C4-2B (cell line): Measurements from ENCODE around the gene IFIH1.

Experiments used
- H3K27ac ChIP-seq: fragments of 450-650 bp; 2 replicates; pipeline ENCODE4 v1.5.1; 2017
- CTCF ChIP-seq: fragments of 450-650 bp; conservative IDR thresholded peaks from 2 replicates; pipeline ENCODE4 v1.5.1; 2017; ENCODE audit warnings: mild to moderate bottlenecking
- ZFX ChIP-seq: fragments of 450-650 bp; IDR thresholded peaks from 2 replicates; pipeline ENCODE4 v1.6.1; 2017

The IFIH1 gene

DNA sequence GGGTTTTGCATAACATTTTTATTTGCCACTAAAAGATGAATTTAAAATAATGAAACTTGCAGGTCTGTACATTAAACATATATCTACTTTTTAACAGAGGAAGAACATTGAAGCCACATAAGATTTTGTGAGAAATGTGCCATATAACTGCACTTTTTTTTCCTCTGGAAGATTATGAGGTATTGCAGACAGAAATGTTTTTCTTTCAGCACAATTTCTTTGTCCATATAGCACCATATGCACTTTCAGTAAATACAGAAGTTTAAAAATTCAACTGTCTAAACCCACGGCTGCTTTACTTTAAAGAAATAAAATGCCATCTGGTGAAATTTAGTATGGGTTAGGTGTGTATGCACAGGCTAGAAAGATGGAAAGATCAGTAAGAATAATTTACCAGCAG, 74.8 kb downstream of the IFIH1 start:
- TF ChIP-seq CTCF (no peak), ZFX (no peak)
- H3K27ac ChIP-seq = no peak overlapping the region

DNA sequence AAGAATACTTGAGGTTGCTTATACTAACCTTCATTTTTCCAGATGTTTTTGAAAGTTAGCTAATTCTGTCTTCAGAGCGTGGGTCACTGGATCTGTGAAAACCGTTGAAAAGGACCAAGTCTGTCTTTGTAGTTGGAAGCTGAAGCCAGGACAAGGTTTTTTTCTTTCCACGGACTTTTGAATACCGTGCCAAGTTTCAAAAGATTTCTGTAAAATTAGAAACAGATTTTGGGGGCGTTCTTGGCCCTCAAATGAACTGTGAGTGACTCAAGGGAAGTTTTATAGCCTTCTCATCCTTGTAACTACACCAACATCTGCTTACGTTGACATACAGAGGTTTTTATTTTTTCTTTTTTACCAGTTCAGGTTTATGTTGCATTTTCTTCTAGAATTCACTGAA, 75.2 kb downstream of the IFIH1 start, which contains the start of gene FAP:
Gene FAP (minus strand): TSS at position 152 of the 400 bp plus-strand sequence. CDS start 118 bp downstream, at position 34.
- H3K27ac ChIP-seq = no peak within 1 kb of the TSS
- TF ChIP-seq CTCF (no peak), ZFX (no peak)

- no peak for TF ChIP-seq ZFX
- TF ChIP-seq CTCF = no peak
- H3K27ac ChIP-seq = no peak overlapping the region
Observed at GRCh38 chr2:162242586-162243280, 75.8 kb downstream of the IFIH1 start.

DNA sequence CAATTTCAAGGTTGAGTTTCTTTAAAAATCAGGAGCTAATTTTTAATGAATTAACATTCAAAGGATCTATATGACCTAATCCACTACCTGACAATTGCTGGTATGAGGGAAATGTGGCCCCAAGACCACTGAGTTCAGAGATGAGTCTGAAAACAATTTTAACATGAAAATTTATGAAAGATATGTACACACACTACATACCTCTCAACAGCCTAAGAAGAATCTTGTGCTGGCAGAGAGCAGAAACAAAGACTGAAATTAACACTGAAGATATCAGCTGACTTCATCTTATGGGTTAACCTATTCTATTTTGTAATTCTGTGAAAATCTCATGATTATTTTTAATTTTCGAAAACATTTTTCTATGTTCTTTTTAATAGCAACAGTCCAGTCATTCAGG, 76.9 kb downstream of the IFIH1 start:
- H3K27ac ChIP-seq = no peak overlapping the region
- TF ChIP-seq CTCF (no peak), ZFX (no peak)

DNA sequence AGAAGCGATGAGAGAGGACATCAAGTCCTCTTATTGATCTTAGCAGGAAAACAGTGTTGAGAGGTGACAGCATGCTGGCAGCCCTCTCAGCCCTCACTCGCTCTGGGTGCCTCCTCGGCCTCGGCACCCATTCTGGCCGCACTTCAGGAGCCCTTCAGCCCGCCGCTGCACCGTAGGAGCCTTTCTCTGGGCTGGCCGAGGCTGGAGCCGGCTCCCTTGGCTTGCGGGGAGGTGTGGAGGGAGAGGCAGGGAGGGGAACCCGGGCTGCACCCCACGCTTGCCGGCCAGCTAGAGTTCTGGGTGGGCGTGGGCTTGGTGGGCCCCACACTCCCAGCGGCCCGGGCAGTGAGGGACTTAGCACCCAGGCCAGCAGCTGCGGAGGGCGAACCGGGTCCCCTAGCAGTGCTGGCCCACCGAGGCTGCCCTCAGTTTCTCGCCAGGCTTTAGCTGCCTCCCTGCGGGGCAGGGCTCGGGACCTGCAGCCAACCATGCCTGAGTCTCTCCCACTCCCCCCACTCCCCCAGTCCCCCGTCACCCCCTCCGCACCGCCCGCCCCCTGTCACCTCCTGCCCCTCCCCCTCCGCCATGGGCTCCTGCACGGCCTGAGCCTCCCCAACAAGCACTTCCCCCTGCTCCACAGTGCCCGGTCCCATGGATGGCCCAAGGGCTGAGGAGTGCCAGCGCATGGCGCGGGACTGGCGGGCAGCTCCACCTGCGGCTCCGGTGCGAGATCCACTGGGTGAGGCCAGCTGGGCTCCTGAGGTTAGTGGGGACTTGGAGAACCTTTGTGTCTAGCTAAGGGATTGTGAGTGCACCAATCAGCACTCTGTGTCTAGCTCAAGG, 83.6 kb downstream of the IFIH1 start:
- H3K27ac ChIP-seq = no peak overlapping the region
- TF ChIP-seq ZFX = no peak
- no peak for TF ChIP-seq CTCF

GRCh38 chr2:162233197-162233596, 85.3 kb downstream of the IFIH1 start:
- H3K27ac ChIP-seq = no peak overlapping the region
- TF ChIP-seq CTCF (no peak), ZFX (no peak)

DNA sequence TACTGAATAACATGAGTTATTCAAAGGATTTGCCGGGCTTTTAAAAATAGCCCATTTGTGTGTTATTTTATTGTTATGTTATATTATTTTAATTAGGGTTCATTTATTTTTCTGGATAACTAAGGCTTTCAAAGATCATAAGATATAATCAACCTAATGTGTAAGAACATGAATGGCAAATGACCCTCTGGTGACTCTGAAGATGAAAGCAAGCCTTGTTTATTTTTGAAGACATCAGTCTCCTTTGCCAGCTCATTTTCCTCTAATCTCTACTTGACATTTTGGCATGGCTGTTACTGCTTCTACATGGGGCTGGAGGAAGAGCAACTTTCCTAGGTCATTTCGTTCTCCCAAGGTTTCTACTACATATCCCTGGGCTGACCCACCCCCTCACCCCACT, 85.8 kb downstream of the IFIH1 start:
- no peak overlapping the region for H3K27ac ChIP-seq
- no peak for TF ChIP-seq CTCF
- no peak for TF ChIP-seq ZFX
